OCI-LY7 (cell line): Measurements from ENCODE around the gene USH2A. TPM values are rescaled to one million over a fixed set of nuclear protein-coding genes. Genes with fewer than 3 reads are reported as not detected.
A peak's percentile ranks its signal among the peaks of the same experiment; 100 is the strongest.

ENCODE experiments used
- BruUV-seq: library from RNA; stranded (reverse); fragments of 400-500 nt; replicated peaks from 2 replicates; lab custom pipeline; 2021; lab: Mats Ljungman, UMichigan
- CTCF ChIA-PET: fragments of 300-600 bp; sonication (Branson Sonifier 250); formaldehyde crosslinking; loops from one replicate; lab custom pipeline; 2022; ENCODE audit warnings: antibody characterized with exemption; ENCODE audit not compliant: unreplicated experiment; lab: Charles Lee
- POLR2A ChIA-PET: fragments of 300-600 bp; sonication (Branson Sonifier 250); formaldehyde crosslinking; loops from one replicate; lab custom pipeline; 2022; ENCODE audit warnings: antibody characterized with exemption; lab: Charles Lee
- DNase-seq: peaks from one replicate; pipeline ENCODE4 v3.0.0-alpha.2; 2015; ENCODE audit warnings: low spot score
- H2AFZ ChIP-seq: fragments of 200-600 bp; sonication (generic), shearing (Covaris generic); 2 replicates; pipeline ENCODE4 v1.6.1; 2014; ENCODE audit warnings: mild to moderate bottlenecking, antibody characterized with exemption, low read length, moderate library complexity
- H3K27ac ChIP-seq: fragments of 200-600 bp; sonication (generic); 2 replicates; pipeline ENCODE4 v1.5.1; 2014; ENCODE audit warnings: mixed run types, low read depth, mild to moderate bottlenecking, moderate library complexity, low read length, inconsistent platforms; ENCODE audit not compliant: poor library complexity, severe bottlenecking
- H3K36me3 ChIP-seq: fragments of 200-600 bp; sonication (generic); 2 replicates; pipeline ENCODE4 v1.6.1; 2014; ENCODE audit warnings: mild to moderate bottlenecking, antibody characterized with exemption, low read length, moderate library complexity, mixed read lengths; ENCODE audit not compliant: insufficient read depth
- H3K4me1 ChIP-seq: fragments of 200-600 bp; sonication (generic); 2 replicates; pipeline ENCODE4 v1.5.1; 2014; ENCODE audit warnings: mild to moderate bottlenecking, low read length; ENCODE audit not compliant: insufficient read depth, poor library complexity, severe bottlenecking
- H3K4me2 ChIP-seq: fragments of 200-600 bp; sonication (generic); 2 replicates; pipeline ENCODE4 v1.6.1; 2014; ENCODE audit warnings: mild to moderate bottlenecking, low read length
- H3K4me3 ChIP-seq: fragments of 200-600 bp; sonication (generic); 2 replicates; pipeline ENCODE4 v1.5.1; 2014; ENCODE audit warnings: mild to moderate bottlenecking, low read depth, low read length; ENCODE audit not compliant: poor library complexity, severe bottlenecking
- H3K79me2 ChIP-seq: fragments of 200-600 bp; sonication (generic); 2 replicates; pipeline ENCODE4 v1.6.1; 2016; ENCODE audit warnings: low read depth, mild to moderate bottlenecking, low read length, moderate library complexity, mixed read lengths; ENCODE audit not compliant: insufficient read depth
- H3K9me2 ChIP-seq: fragments of 200-600 bp; sonication (generic); 2 replicates; pipeline ENCODE4 v1.6.1; 2016; ENCODE audit warnings: mild to moderate bottlenecking, low read length, mixed read lengths; ENCODE audit not compliant: insufficient read depth
- H3K9me3 ChIP-seq: fragments of 200-600 bp; sonication (generic); 2 replicates; pipeline ENCODE4 v1.6.1; 2014; ENCODE audit warnings: mild to moderate bottlenecking, mixed run types, low read length, mixed read lengths
- H4K20me1 ChIP-seq: fragments of 200-600 bp; sonication (generic); 2 replicates; pipeline ENCODE4 v1.6.1; 2014; ENCODE audit warnings: mild to moderate bottlenecking, antibody characterized with exemption, low read length, moderate library complexity, mixed read lengths; ENCODE audit not compliant: insufficient read depth
- CTCF ChIP-seq: fragments of 200-600 bp; sonication (generic); conservative IDR thresholded peaks from 2 replicates; pipeline ENCODE4 v1.5.1; 2014; ENCODE audit warnings: mild to moderate bottlenecking, antibody characterized with exemption, low read length, moderate library complexity, mixed read lengths
- EZH2phosphoT487 ChIP-seq: fragments of 200-600 bp; sonication (generic); IDR thresholded peaks from 2 replicates; pipeline ENCODE4 v1.6.1; 2018; ENCODE audit warnings: low read depth, borderline replicate concordance, mild to moderate bottlenecking, mixed run types, antibody characterized with exemption, low read length, moderate library complexity, mixed read lengths
- intact Hi-C: fragments of 100-400 bp; cut with micrococcal nuclease; formaldehyde crosslinking; loops from one replicate; pipeline ENCODE4 v1.10.0; 2022; ENCODE audit not compliant: unreplicated experiment
- total RNA-seq, 2 experiments: library from RNA; depleted of rRNA in 1 of 2; stranded (reverse); fragments of >200 nt in 1 of 2; shearing (Covaris generic) in 1 of 2; gene quantifications; 2 replicates each; pipeline ENCODE4 v1.2.3, GENCODE V29; 2014 to 2022

USH2A gene
- total RNA-seq, 2 experiments from 2014 or later, result not detected

DNA sequence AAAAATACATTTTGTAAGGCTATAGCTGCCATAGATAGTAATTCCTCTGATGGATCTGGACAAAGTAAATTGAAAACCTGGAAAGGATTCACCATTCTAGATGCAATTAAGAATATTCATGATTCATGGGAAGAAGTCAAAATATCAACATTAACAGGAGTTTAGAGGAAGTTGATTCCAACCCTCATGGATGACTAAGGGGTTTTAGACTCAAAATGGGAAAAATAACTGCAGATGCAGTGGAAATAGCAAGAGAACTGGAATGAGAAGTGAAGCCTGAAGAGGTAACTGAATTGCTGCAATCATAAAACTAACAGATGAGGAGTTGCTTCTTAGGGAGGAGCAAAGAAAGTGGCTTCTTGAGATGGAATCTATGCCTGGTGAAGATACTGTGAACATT lies 625.4 kb downstream of the USH2A start:
- BruUV-seq, result no TSS peak
- H3K4me2 ChIP-seq, result no peak overlapping the region

DNA sequence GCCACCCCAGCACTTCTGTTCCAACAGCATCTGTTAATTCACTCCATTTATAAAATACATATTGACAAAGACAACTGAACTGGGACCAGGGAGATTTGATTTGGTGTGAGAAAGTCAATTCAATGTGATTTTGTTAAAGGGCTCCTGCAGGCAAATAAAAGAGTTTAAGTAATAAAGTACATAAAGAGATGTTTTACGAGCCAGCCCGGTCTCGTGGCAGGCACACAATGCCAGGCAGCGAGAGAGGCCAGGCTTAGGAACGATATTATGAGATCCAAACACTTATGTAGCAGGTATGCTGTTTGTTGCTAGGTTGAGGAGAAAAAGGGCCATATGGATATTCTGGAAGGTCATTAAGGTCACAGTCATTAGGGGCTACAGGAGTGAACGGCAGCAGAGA lies 629.1 kb downstream of the USH2A start:
- Histone ChIP-seq H3K9me2 (no peaks in the 10 kb centered on the region), H3K9me3 (no peaks in the 10 kb centered on the region), H3K4me2 (no peak overlapping the region), H3K79me2 (no peaks in the 10 kb centered on the region), H2AFZ (no peak overlapping the region), H3K4me3 (no peak overlapping the region), H3K4me1 (no peaks in the 10 kb centered on the region), H4K20me1 (no peaks in the 10 kb centered on the region), H3K27ac (no peak overlapping the region), H3K36me3 (no peaks in the 10 kb centered on the region)
- CTCF ChIA-PET, result no interaction called here
- DNase-seq, result no peak
- POLR2A ChIA-PET, result no interaction called here
- intact Hi-C loops, result no loop called here
- no TSS peak for BruUV-seq
- no peak for TF ChIP-seq CTCF
- TF ChIP-seq EZH2phosphoT487, result no peak

More for the DNA sequence above, 625.4 kb downstream of the USH2A start:
- H3K4me1 ChIP-seq, result no peaks in the 10 kb centered on the region
- no peak overlapping the region for H2AFZ ChIP-seq
- TF ChIP-seq CTCF (no peak), EZH2phosphoT487 (no peak)
- no peaks in the 10 kb centered on the region for H3K9me3 ChIP-seq
- ChIA-PET CTCF (no interaction called here), POLR2A (no interaction called here)
- no peaks in the 10 kb centered on the region for H3K79me2 ChIP-seq
- DNase-seq, result no peak
- no peaks in the 10 kb centered on the region for H3K36me3 ChIP-seq
- no peaks in the 10 kb centered on the region for H4K20me1 ChIP-seq
- intact Hi-C loops, result no loop called here
- no peak overlapping the region for H3K27ac ChIP-seq
- H3K4me3 ChIP-seq, result no peak overlapping the region
- H3K9me2 ChIP-seq, result no peaks in the 10 kb centered on the region

DNA sequence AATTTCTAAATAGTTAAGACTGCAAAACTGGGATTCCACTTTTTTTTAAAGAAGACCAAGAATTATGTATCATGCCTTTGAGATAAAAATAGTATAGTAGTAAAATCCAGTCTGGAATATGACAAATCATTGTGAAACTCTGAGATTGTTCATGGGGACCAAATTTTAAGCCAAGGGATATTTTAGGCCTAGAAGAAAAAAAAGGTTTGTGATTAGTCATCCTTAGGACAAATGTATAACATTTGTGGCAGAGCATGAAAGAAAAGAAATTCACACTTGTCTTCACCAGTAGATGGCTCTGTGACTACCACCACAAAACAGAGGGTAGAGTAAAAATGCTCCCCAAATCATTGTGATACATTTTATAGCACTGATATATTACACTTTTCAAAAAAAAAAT lies 630.1 kb downstream of the USH2A start:
- H3K9me2 ChIP-seq, result no peaks in the 10 kb centered on the region
- no peaks in the 10 kb centered on the region for H3K36me3 ChIP-seq
- no TSS peak for BruUV-seq
- intact Hi-C loops, result no loop called here
- no peaks in the 10 kb centered on the region for H4K20me1 ChIP-seq
- H3K27ac ChIP-seq, result no peak overlapping the region
- TF ChIP-seq EZH2phosphoT487 (no peak), CTCF (peak; percentile 62)
- DNase-seq, result no peak
- H3K4me1 ChIP-seq, result no peaks in the 10 kb centered on the region
- H3K79me2 ChIP-seq, result no peaks in the 10 kb centered on the region
- H3K9me3 ChIP-seq, result no peaks in the 10 kb centered on the region
- no peak overlapping the region for H3K4me3 ChIP-seq
- H2AFZ ChIP-seq, result no peak overlapping the region
- ChIA-PET POLR2A (no interaction called here), CTCF (no interaction called here)
- H3K4me2 ChIP-seq, result no peak overlapping the region
